Body of pancreas (tissue), 4 donors: ENCODE measurements around the gene AKNAD1.

Experiments used
- POLR2A ChIP-seq, 3 donors: fragments of 450-650 bp; IDR thresholded peaks; one replicate each; pipeline ENCODE4 v1.6.1; 2016; ENCODE audit warnings: antibody characterized with exemption in 3 of 3, mild to moderate bottlenecking in 2 of 3
- TF ChIP-seq, protein P1 (sequence below), 7 experiments: fragments of 450-650 bp in 4 of 7; fragments of 200-600 bp in 3 of 7; sonication (generic) in 3 of 7; IDR thresholded peaks; one replicate each; pipeline ENCODE4 v1.5.1; 2016 to 2019; ENCODE audit warnings: antibody characterized with exemption in 7 of 7

DNA sequence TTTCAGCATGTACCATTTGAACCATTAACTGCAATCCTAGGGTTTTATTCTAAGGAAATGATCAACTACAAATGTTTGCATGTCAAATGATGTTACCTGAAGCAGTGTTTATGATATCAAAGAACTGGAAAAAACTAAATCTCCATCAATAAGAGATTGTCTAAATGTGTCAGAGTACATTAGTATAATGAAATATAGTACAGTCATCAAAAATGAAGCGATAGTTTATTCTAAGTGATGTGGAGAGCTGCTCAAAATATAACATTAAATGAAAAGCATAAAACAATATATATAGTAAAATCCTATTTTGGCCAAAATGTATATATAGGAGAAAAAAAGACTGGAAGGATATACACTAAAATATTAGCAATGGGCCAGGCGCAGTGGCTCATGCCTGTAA lies 24.0 kb downstream of the AKNAD1 start:
- TF ChIP-seq, protein P1, sequence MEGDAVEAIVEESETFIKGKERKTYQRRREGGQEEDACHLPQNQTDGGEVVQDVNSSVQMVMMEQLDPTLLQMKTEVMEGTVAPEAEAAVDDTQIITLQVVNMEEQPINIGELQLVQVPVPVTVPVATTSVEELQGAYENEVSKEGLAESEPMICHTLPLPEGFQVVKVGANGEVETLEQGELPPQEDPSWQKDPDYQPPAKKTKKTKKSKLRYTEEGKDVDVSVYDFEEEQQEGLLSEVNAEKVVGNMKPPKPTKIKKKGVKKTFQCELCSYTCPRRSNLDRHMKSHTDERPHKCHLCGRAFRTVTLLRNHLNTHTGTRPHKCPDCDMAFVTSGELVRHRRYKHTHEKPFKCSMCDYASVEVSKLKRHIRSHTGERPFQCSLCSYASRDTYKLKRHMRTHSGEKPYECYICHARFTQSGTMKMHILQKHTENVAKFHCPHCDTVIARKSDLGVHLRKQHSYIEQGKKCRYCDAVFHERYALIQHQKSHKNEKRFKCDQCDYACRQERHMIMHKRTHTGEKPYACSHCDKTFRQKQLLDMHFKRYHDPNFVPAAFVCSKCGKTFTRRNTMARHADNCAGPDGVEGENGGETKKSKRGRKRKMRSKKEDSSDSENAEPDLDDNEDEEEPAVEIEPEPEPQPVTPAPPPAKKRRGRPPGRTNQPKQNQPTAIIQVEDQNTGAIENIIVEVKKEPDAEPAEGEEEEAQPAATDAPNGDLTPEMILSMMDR (IDR thresholded peaks at IDR 0.05): no peak
- no peak for TF ChIP-seq POLR2A (IDR thresholded peaks at IDR 0.05)
